GM12865 (cell line): ENCODE results near the gene CACNA1F.

Source experiments
- DNase-seq: peaks from one replicate; pipeline ENCODE4 v3.0.0; 2010; ENCODE audit warnings: low read depth
- H3K4me3 ChIP-seq: 2 replicates; pipeline ENCODE4 v1.5.1; 2011; ENCODE audit warnings: mild to moderate bottlenecking, low read depth, low read length, control low read depth
- CTCF ChIP-seq: IDR thresholded peaks from 2 replicates; pipeline ENCODE4 v1.5.1; 2011; ENCODE audit warnings: low read length, control low read depth, low read depth, inconsistent platforms; ENCODE audit not compliant: insufficient read depth; ENCODE audit errors: missing control alignments

The CACNA1F gene

GRCh38 chrX:49155900-49156837 lies 77.0 kb downstream of the CACNA1F start:
- TF ChIP-seq CTCF = peak; percentile 66
- DNase-seq = peak; percentile 89
- peak overlapping the region; percentile 72 for H3K4me3 ChIP-seq

- peak; percentile 54 for DNase-seq
- H3K4me3 ChIP-seq = peak overlapping the region; percentile 72
- TF ChIP-seq CTCF = no peak
These were observed 77.8 kb downstream of the CACNA1F start for GRCh38 chrX:49155243-49155899.
